ENCODE results near the gene WWP2. TPM values are rescaled to one million over a fixed set of nuclear protein-coding genes. Genes with fewer than 3 reads are reported as not detected.
"Not testable (repeated sequence)": the region's sequence is repeated elsewhere in the genome, so short reads cannot be mapped to it uniquely, and the experiment has no call there.

The WWP2 gene
- total RNA-seq, 2 donors from 2014 or later: 73.2 to 102 TPM

- Histone ChIP-seq H3K27ac (no peak overlapping the region), H3K36me3 (peaks cover 11% of the 10 kb centered on the region), H3K9ac (ENCODE audit: low read depth in 2 of 2, low read length in 2 of 2) (no peak overlapping the region), H3K4me3 (no peak overlapping the region), H3K9me3 (no peaks in the 10 kb centered on the region), H3K4me1 (no peaks in the 10 kb centered on the region), H3K27me3 (no peaks in the 10 kb centered on the region)
- intact Hi-C loops (cut with DNase I): no loop called here
- no peak for TF ChIP-seq CTCF (IDR thresholded peaks at IDR 0.05)
- no peak for DNase-seq
Measured at GRCh38 chr16:69799611-69800031, 37.5 kb downstream of the WWP2 start.

DNA sequence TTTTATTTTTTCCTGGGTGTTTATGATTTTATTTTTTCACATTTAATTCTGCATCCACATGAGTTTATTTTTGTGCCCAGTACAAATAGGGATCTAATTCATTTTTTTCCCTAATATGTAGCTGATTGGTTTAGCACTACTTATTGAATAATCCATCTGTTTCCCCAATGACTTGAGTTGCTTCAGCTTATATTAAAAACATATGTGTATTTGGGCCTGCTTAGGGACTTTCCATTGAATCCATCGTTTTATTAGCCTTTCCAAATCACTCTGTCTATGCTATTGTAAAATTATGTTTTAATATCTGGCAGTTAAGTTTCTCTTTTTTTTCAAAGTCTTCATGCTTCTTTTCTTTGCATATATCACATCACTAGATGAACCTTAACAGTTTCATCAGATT, 42.2 kb downstream of the WWP2 start:
- no peak for TF ChIP-seq CTCF (IDR thresholded peaks at IDR 0.05)
- no peak overlapping the region for H3K27ac ChIP-seq
- H3K9ac ChIP-seq (ENCODE audit: low read depth in 2 of 2, low read length in 2 of 2): no peak overlapping the region
- no peaks in the 10 kb centered on the region for H3K9me3 ChIP-seq
- no peak for DNase-seq
- peaks cover 8% of the 10 kb centered on the region for H3K36me3 ChIP-seq
- intact Hi-C loops (cut with DNase I): no loop called here
- no peak overlapping the region for H3K4me3 ChIP-seq
- H3K4me1 ChIP-seq: no peaks in the 10 kb centered on the region
- no peaks in the 10 kb centered on the region for H3K27me3 ChIP-seq

DNA sequence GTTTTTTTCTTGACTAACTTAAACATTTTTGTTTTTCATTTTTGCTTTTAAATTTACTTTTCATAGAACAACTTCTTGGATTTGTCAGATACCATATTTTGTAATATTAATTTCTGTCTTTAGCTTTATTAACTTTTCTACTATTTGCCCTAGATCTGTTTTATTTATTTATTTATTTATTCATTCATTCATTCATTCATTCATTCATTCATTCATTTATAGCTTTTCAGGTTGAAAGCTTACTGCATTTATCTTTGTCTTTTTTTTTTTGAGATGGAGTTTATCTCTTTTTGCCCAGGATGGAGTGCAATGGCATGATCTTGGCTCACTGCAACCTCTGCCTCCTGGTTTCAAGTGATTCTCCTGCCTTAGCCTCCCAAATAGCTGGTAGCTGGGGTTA, 44.6 kb downstream of the WWP2 start:
- H3K9ac ChIP-seq (ENCODE audit: low read depth in 2 of 2, low read length in 2 of 2); DNase-seq; H3K36me3 ChIP-seq; H3K9me3 ChIP-seq; H3K4me1 ChIP-seq; H3K4me3 ChIP-seq; H3K27ac ChIP-seq; H3K27me3 ChIP-seq; intact Hi-C loops (cut with DNase I): not testable (repeated sequence)

- H3K27ac ChIP-seq: no peak overlapping the region
Measured at GRCh38 chr16:69812688-69813014, 50.5 kb downstream of the WWP2 start.

DNA sequence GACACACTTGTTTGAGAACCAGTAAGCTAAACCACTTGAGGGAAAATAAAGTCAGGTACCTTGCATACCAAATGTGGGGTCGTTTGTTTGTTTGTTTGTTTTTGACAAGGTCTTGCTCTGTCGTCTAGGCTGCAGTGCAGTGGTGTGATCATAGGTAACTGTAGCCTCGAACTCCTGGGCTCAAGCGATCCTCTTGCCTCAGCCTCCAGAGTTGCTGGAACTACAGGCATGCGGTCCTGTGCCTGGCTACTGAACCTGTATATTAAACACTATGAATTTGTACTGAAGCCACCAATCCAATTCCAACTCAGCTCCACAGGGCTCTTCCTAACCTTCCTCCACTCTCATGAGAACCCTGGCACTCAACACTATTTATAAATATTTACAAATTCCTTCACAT, 51.9 kb downstream of the WWP2 start:
- no peaks in the 10 kb centered on the region for H3K36me3 ChIP-seq
- H3K27ac ChIP-seq: no peak overlapping the region
- H3K9me3 ChIP-seq: no peaks in the 10 kb centered on the region
- no peak overlapping the region for H3K4me3 ChIP-seq
- no peak overlapping the region for H3K9ac ChIP-seq (ENCODE audit: low read depth in 2 of 2, low read length in 2 of 2)
- intact Hi-C loops (cut with DNase I): no loop called here
- DNase-seq: no peak
- H3K4me1 ChIP-seq: no peaks in the 10 kb centered on the region
- no peak for TF ChIP-seq CTCF (IDR thresholded peaks at IDR 0.05)
- H3K27me3 ChIP-seq: no peaks in the 10 kb centered on the region

More at GRCh38 chr16:69812688-69813014, 50.5 kb downstream of the WWP2 start:
- DNase-seq: no peak
- H3K4me3 ChIP-seq: no peak overlapping the region
- no peak for TF ChIP-seq CTCF (IDR thresholded peaks at IDR 0.05)
- intact Hi-C loops (cut with DNase I): no loop called here
- H3K36me3 ChIP-seq: no peaks in the 10 kb centered on the region
- H3K4me1 ChIP-seq: no peaks in the 10 kb centered on the region
- no peaks in the 10 kb centered on the region for H3K27me3 ChIP-seq
- no peaks in the 10 kb centered on the region for H3K9me3 ChIP-seq
- H3K9ac ChIP-seq (ENCODE audit: low read depth in 2 of 2, low read length in 2 of 2): no peak overlapping the region

DNA sequence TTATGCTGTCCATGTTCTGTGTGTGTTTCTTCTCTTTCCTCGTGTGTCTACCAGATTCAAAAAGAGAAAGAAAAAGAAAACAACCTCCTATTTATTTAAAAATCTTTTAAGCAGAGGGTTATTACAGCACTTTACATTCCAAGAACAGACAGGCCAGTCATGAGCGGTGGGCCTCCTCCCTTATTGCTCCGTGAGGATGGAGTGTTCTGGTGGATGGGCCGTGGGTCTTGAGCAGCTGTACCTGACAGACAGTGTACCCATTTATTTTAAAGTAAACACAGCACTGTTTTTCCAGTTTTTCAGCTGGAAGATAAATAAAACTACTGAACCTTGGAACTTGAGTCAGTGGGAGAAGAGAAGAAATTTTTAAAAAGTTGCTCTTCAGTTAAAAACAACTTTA, 52.4 kb downstream of the WWP2 start:
- H3K36me3 ChIP-seq: no peaks in the 10 kb centered on the region
- H3K4me3 ChIP-seq: no peak overlapping the region
- no peak overlapping the region for H3K27ac ChIP-seq
- H3K9ac ChIP-seq (ENCODE audit: low read depth in 2 of 2, low read length in 2 of 2): no peak overlapping the region
- DNase-seq: no peak
- H3K27me3 ChIP-seq: no peaks in the 10 kb centered on the region
- intact Hi-C loops (cut with DNase I): no loop called here
- no peak for TF ChIP-seq CTCF (IDR thresholded peaks at IDR 0.05)
- H3K9me3 ChIP-seq: no peaks in the 10 kb centered on the region
- H3K4me1 ChIP-seq: no peaks in the 10 kb centered on the region

GRCh38 chr16:69815216-69815883, 53.2 kb downstream of the WWP2 start:
- H3K27ac ChIP-seq; H3K4me3 ChIP-seq; H3K9ac ChIP-seq (ENCODE audit: low read depth in 2 of 2, low read length in 2 of 2); intact Hi-C loops (cut with DNase I); DNase-seq; H3K27me3 ChIP-seq; H3K4me1 ChIP-seq; H3K36me3 ChIP-seq; H3K9me3 ChIP-seq: not testable (repeated sequence)
